ENCODE data around the gene RAI1.

RAI1 gene

DNA sequence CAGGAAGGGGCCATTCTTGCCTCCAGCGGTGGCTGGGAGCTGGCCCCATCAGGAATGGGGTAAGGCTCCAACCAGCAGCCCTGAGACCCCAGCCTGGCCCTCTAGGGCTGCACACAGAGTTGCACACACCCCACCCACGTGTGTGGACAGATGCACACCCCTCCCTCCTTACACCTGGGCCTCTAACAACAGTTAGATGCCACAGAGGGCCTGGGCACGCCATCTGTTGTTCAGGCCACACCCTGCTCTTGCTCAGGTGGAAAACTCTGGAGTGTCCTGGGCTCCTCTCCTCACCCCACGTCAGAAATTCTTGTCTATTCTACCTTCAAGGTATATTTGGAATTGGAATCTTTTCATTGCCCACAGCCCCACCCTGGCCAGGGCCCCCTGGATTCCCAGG, 13.3 kb upstream of the RAI1 start:
- no peak overlapping the region for H3K4me3 ChIP-seq (ENCODE audit: low read depth, low read length)
- TF ChIP-seq, protein P1, sequence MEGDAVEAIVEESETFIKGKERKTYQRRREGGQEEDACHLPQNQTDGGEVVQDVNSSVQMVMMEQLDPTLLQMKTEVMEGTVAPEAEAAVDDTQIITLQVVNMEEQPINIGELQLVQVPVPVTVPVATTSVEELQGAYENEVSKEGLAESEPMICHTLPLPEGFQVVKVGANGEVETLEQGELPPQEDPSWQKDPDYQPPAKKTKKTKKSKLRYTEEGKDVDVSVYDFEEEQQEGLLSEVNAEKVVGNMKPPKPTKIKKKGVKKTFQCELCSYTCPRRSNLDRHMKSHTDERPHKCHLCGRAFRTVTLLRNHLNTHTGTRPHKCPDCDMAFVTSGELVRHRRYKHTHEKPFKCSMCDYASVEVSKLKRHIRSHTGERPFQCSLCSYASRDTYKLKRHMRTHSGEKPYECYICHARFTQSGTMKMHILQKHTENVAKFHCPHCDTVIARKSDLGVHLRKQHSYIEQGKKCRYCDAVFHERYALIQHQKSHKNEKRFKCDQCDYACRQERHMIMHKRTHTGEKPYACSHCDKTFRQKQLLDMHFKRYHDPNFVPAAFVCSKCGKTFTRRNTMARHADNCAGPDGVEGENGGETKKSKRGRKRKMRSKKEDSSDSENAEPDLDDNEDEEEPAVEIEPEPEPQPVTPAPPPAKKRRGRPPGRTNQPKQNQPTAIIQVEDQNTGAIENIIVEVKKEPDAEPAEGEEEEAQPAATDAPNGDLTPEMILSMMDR (IDR thresholded peaks at IDR 0.05; ENCODE audit: low read depth, low read length, missing control alignments): no peak

DNA sequence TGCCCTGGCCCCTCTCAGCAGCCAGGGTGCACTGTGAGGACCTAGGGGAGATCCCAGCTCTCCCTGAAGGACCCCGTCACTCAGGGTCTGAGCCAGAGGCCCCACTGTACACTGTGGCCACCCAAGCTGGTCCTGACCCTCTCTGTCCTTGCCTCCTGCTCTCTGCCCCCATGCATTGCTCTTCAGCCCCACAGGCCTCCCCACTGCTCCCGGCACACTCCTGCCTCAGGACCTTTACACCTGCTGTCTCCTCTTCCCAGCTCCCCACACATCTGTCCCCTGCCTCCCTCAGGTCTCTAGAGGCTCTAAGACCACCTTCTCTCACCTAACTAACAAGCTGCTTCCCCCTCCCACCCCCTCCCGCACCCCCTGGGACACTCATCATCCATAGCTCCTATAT, 12.9 kb upstream of the RAI1 start:
- TF ChIP-seq, protein P1 (IDR thresholded peaks at IDR 0.05; ENCODE audit: low read depth, low read length, missing control alignments): no peak
- no peak for DNase-seq
- in situ Hi-C loops (cut with HindIII; ENCODE audit: low pct_ligation_motif_present, low sequenced_read_pairs): no loop called here
- Histone ChIP-seq H3K27ac (no peak overlapping the region), H3K4me3 (ENCODE audit: low read depth, low read length) (no peak overlapping the region), H3K36me3 (replicated peaks) (no peaks in the 10 kb centered on the region), H3K27me3 (replicated peaks) (no peaks in the 10 kb centered on the region)

More for the DNA sequence above, 13.3 kb upstream of the RAI1 start:
- in situ Hi-C loops (cut with HindIII; ENCODE audit: low pct_ligation_motif_present, low sequenced_read_pairs): no loop called here
- DNase-seq: no peak
- Histone ChIP-seq H3K27me3 (replicated peaks) (no peaks in the 10 kb centered on the region), H3K27ac (no peak overlapping the region), H3K36me3 (replicated peaks) (no peaks in the 10 kb centered on the region)

DNA sequence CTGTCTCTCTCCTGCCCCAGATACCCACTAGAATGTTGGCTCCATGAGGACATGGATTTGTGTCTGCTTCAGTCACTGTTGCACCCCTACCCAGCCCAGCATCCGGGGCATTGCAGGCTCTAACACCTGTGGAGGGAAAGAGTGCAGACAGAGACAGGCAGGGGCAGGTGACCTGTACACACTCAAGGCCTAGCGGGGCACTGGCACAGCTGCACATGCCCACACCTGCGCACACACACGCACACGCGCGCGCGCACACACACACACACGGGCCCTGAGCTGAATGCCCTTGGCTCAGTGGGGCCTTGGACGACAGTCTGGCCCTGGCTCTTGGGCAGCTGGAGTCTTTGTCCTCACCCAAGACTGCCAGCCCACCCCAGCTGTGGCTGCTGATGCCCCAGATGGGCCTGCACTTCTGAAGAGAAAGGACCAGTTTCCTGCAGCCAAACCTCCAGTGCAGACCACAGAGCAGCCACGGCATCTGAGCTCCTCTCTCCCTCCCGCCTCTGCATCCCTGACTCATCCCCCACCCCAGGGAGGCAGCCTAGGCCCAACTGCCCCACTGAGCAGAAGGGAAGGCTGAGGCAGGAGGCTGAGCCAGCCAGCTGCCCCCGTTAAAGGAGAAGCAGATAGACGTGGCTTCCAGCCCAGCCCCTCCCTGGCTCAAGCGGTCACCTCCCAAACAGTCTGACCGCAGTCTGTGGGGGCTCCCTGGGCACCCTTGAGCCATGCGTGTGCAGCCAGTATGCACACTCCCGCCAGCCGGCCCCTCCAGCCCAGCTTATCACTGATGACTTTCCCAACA, 12.3 kb upstream of the RAI1 start:
- H3K4me3 ChIP-seq (ENCODE audit: low read depth, low read length): no peak overlapping the region
- no peak for DNase-seq
- no peak overlapping the region for H3K27ac ChIP-seq
- H3K36me3 ChIP-seq (replicated peaks): no peaks in the 10 kb centered on the region
- no peaks in the 10 kb centered on the region for H3K27me3 ChIP-seq (replicated peaks)
- in situ Hi-C loops (cut with HindIII; ENCODE audit: low pct_ligation_motif_present, low sequenced_read_pairs): no loop called here
- TF ChIP-seq, protein P1 (IDR thresholded peaks at IDR 0.05; ENCODE audit: low read depth, low read length, missing control alignments): no peak

DNA sequence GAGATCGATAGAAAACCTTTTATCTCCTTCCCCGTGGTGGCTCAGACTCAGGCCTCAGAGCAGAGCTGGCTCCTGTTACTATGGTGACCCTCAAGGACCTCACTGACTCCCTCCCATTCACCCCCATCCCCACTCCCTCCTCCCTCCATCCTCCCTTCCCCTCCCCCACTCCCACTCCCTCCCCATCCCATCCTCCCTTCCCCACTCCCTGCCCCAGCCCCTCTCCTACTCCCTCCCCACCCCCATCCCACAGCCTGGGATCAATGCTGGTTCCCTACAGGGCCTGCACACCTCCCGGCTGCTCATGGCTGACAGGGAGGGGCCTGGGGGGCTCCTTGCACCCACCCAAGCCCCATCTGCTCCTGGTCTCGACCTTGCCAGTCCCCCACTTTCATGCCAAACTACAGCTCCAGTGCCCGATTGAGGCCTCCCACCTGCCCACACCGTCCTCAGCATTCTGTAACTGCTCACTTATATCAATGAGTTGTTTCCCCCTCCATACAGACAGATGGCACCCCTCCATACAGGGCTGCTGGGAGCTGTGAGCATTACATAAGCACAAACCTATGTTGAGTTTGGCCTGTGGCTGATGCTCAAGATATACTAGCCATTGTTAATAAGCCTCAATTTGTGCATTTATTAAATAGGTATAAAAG, 11.6 kb upstream of the RAI1 start:
- in situ Hi-C loops (cut with HindIII; ENCODE audit: low pct_ligation_motif_present, low sequenced_read_pairs): no loop called here

DNA sequence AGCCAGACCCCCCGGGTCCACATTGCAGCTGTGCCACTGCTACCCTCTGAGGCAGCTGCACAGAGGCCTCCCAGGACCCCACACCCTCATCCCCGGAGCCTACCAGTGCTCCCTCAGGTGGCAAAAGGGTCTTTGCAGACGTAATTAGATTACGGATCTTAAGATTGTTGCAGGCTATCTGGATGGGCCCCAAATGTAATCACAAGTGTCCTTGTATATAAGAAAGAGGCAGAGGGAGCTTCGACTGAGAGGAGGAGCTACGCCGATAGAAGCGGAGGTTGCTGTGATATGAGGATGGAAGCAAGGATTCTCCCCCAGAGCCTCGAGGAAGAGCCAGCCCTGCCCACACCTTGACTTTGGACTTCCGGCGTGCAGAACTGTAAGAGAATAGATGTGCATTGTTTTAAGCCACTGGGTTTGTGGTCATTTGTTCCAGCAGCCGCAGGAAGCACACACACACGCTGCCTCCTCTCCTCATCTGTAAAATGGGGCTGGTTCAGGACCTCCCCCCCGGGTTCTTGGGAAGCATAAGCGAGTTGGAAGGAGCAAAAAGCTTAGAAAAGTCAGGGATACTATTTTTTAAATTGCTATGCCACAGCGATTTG, 10.5 kb upstream of the RAI1 start:
- Histone ChIP-seq H3K27me3 (replicated peaks) (no peaks in the 10 kb centered on the region), H3K4me3 (ENCODE audit: low read depth, low read length) (no peak overlapping the region), H3K27ac (no peak overlapping the region), H3K36me3 (replicated peaks) (no peaks in the 10 kb centered on the region)
- no peak for DNase-seq
- TF ChIP-seq, protein P1 (IDR thresholded peaks at IDR 0.05; ENCODE audit: low read depth, low read length, missing control alignments): no peak
- in situ Hi-C loops (cut with HindIII; ENCODE audit: low pct_ligation_motif_present, low sequenced_read_pairs): no loop called here

More for the DNA sequence above, 11.6 kb upstream of the RAI1 start:
- TF ChIP-seq, protein P1 (IDR thresholded peaks at IDR 0.05; ENCODE audit: low read depth, low read length, missing control alignments): no peak
- Histone ChIP-seq H3K27me3 (replicated peaks) (no peaks in the 10 kb centered on the region), H3K36me3 (replicated peaks) (no peaks in the 10 kb centered on the region), H3K27ac (no peak overlapping the region), H3K4me3 (ENCODE audit: low read depth, low read length) (no peak overlapping the region)
- no peak for DNase-seq
